SK-N-SH treated with all-trans-retinoic acid at 6 μM for 48 hours (cell line): ENCODE measurements around the gene ZNF570.

Source experiments
- CSDC2 ChIP-seq: fragments of 250-450 bp; sonication (Bioruptor Pico); IDR thresholded peaks from 2 replicates; pipeline ENCODE4 v1.5.0; 2020; ENCODE audit warnings: mild to moderate bottlenecking, moderate library complexity
- GLIS3 ChIP-seq: fragments of 250-450 bp; sonication (Bioruptor Pico); IDR thresholded peaks from 2 replicates; pipeline ENCODE4 v1.5.0; 2020; ENCODE audit warnings: mild to moderate bottlenecking, moderate library complexity
- PATZ1 ChIP-seq: fragments of 250-450 bp; sonication (Bioruptor Pico); IDR thresholded peaks from 2 replicates; pipeline ENCODE4 v1.8.0; 2020; ENCODE audit warnings: mild to moderate bottlenecking, moderate library complexity, borderline replicate concordance
- PPARA ChIP-seq: fragments of 250-450 bp; sonication (Bioruptor Pico); IDR thresholded peaks from 2 replicates; pipeline ENCODE4 v1.5.0; 2020; ENCODE audit warnings: mild to moderate bottlenecking, borderline replicate concordance
- SNAI2 ChIP-seq: fragments of 250-450 bp; sonication (Bioruptor Pico); IDR thresholded peaks from 2 replicates; pipeline ENCODE4 v1.5.0; 2020; ENCODE audit warnings: mild to moderate bottlenecking, moderate library complexity
- TCF4 ChIP-seq: fragments of 250-450 bp; sonication (Bioruptor Pico); IDR thresholded peaks from 2 replicates; pipeline ENCODE4 v1.8.0; 2021; ENCODE audit warnings: mild to moderate bottlenecking, moderate library complexity, borderline replicate concordance
- ZC3H10 ChIP-seq: fragments of 250-450 bp; sonication (Bioruptor Pico); IDR thresholded peaks from 2 replicates; pipeline ENCODE4 v1.5.1; 2021; ENCODE audit warnings: mild to moderate bottlenecking, moderate library complexity
- ZFP30 ChIP-seq: fragments of 450-650 bp; formaldehyde crosslinking; IDR thresholded peaks from 2 replicates; pipeline ENCODE4 v1.5.0; 2022; ENCODE audit warnings: mild to moderate bottlenecking, moderate library complexity

GRCh38 chr19:37511186-37511585 lies 42.0 kb downstream of the ZNF570 start:
- TF ChIP-seq GLIS3 (CRISPR knock-in tag) (no peak), TCF4 (CRISPR knock-in tag) (no peak), PPARA (no peak), ZFP30 (CRISPR knock-in tag) (no peak), SNAI2 (CRISPR knock-in tag) (no peak), PATZ1 (CRISPR knock-in tag) (no peak), CSDC2 (no peak), ZC3H10 (CRISPR knock-in tag) (no peak)
